C4-2B (cell line): ENCODE data around the gene LHFPL6.

ENCODE experiments used
- H3K27ac ChIP-seq: fragments of 450-650 bp; 2 replicates; pipeline ENCODE4 v1.5.1; 2017
- CTCF ChIP-seq: fragments of 450-650 bp; conservative IDR thresholded peaks from 2 replicates; pipeline ENCODE4 v1.5.1; 2017; ENCODE audit warnings: mild to moderate bottlenecking
- ZFX ChIP-seq: fragments of 450-650 bp; IDR thresholded peaks from 2 replicates; pipeline ENCODE4 v1.6.1; 2017

The LHFPL6 gene

GRCh38 chr13:39363382-39363772 is 239.6 kb downstream of the LHFPL6 start:
- TF ChIP-seq CTCF (no peak), ZFX (no peak)
- H3K27ac ChIP-seq: no peak overlapping the region

GRCh38 chr13:39362652-39363381 is 240.2 kb downstream of the LHFPL6 start:
- TF ChIP-seq ZFX (no peak), CTCF (no peak)

GRCh38 chr13:39353988-39354387 is 249.0 kb downstream of the LHFPL6 start:
- no peak overlapping the region for H3K27ac ChIP-seq
- no peak for TF ChIP-seq CTCF
- no peak for TF ChIP-seq ZFX

More at GRCh38 chr13:39362652-39363381, 240.2 kb downstream of the LHFPL6 start:
- H3K27ac ChIP-seq: no peak overlapping the region

- TF ChIP-seq ZFX (no peak), CTCF (no peak)
- no peak overlapping the region for H3K27ac ChIP-seq
Observed at GRCh38 chr13:39350461-39350881, 252.5 kb downstream of the LHFPL6 start.

GRCh38 chr13:39349391-39349960 is 253.5 kb downstream of the LHFPL6 start:
- no peak for TF ChIP-seq ZFX
- TF ChIP-seq CTCF: no peak
- no peak overlapping the region for H3K27ac ChIP-seq

GRCh38 chr13:39347926-39348901 is 254.8 kb downstream of the LHFPL6 start:
- TF ChIP-seq CTCF (no peak), ZFX (no peak)
- no peak overlapping the region for H3K27ac ChIP-seq
